Neutrophil (primary cell): ENCODE results near the gene SPINK14.

Source experiments
- H3K27ac ChIP-seq: fragments of 200-600 bp; sonication (generic); 2 replicates; pipeline ENCODE4 v1.5.1; 2016; ENCODE audit warnings: mild to moderate bottlenecking, moderate library complexity
- H3K27me3 ChIP-seq: fragments of 200-600 bp; sonication (generic); 2 replicates; pipeline ENCODE4 v1.6.0; 2016; ENCODE audit warnings: mild to moderate bottlenecking
- H3K36me3 ChIP-seq: fragments of 200-600 bp; sonication (generic); 2 replicates; pipeline ENCODE4 v1.5.1; 2017
- H3K4me1 ChIP-seq, 2 experiments: fragments of 200-600 bp in 1 of 2; sonication (generic) in 1 of 2; 1 replicate in 1 of 2; 2 replicates in 1 of 2; pipeline versions ENCODE4 v1.5.1 to v1.6.1; 2013 to 2016; ENCODE audit warnings: low read depth in 1 of 2, low read length in 1 of 2, mild to moderate bottlenecking in 1 of 2, moderate library complexity in 1 of 2; ENCODE audit not compliant: control insufficient read depth in 1 of 2, insufficient read depth in 1 of 2
- H3K4me3 ChIP-seq, 2 experiments: fragments of 200-600 bp in 1 of 2; sonication (generic) in 1 of 2; 1 replicate in 1 of 2; 2 replicates in 1 of 2; pipeline ENCODE4 v1.5.1; 2013 to 2016; ENCODE audit warnings: low read depth in 1 of 2, low read length in 1 of 2, mild to moderate bottlenecking in 1 of 2, moderate library complexity in 1 of 2
- H3K9me3 ChIP-seq: fragments of 200-600 bp; sonication (generic); 2 replicates; pipeline ENCODE4 v1.5.1; 2016
- TF ChIP-seq, protein P1 (sequence below): fragments of 200-600 bp; sonication (generic); IDR thresholded peaks from 2 replicates; pipeline ENCODE4 v1.5.1; 2016; ENCODE audit warnings: antibody characterized with exemption

The SPINK14 gene

DNA sequence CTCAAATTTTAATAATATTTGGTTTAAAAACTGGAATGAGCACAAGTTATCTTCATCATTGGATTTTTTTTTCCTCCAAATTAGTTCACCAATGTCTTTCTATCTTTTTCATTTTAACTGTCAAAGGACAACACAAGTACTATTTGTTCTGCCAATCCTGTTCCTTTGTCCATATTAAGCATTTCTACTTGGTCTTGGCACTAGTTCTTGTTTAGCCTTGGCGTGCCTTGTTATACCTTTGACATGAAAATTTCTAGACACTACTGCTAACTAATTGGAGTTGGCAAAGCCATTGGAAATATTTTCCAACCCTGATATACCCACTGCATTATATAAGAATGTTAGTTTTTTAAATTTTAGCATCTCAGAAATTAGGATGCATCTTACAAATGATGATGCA is 38.3 kb downstream of the SPINK14 start:
- no peak overlapping the region for H3K27ac ChIP-seq
- TF ChIP-seq, protein P1, sequence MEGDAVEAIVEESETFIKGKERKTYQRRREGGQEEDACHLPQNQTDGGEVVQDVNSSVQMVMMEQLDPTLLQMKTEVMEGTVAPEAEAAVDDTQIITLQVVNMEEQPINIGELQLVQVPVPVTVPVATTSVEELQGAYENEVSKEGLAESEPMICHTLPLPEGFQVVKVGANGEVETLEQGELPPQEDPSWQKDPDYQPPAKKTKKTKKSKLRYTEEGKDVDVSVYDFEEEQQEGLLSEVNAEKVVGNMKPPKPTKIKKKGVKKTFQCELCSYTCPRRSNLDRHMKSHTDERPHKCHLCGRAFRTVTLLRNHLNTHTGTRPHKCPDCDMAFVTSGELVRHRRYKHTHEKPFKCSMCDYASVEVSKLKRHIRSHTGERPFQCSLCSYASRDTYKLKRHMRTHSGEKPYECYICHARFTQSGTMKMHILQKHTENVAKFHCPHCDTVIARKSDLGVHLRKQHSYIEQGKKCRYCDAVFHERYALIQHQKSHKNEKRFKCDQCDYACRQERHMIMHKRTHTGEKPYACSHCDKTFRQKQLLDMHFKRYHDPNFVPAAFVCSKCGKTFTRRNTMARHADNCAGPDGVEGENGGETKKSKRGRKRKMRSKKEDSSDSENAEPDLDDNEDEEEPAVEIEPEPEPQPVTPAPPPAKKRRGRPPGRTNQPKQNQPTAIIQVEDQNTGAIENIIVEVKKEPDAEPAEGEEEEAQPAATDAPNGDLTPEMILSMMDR = no peak
- H3K4me3 ChIP-seq = no peak overlapping the region

DNA sequence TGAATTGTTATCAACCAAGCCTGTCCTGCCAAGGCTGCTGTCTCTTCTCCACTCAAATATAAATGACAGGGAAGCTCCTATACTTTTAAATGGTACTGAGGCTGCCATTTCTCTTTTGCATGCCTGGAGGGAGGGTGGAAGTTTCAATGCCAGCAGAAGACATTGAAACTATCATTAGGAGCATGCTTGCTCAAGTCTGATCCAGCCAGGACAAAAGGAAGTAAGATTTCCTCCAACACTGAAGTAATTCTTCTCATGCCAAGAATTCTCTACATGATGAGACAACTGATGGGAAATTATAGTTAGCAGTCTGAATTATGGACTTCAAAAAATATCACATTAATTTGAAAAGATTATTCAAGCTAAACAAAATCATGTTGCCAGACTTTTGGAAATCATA is 39.9 kb downstream of the SPINK14 start:
- Histone ChIP-seq H3K27ac (no peak overlapping the region), H3K36me3 (no peaks in the 10 kb centered on the region), H3K9me3 (no peaks in the 10 kb centered on the region), H3K27me3 (no peaks in the 10 kb centered on the region), H3K4me3 (no peak overlapping the region), H3K4me1 (peaks cover 0 to 3% of the 10 kb centered on the region in 2 experiments)
- TF ChIP-seq, protein P1 = no peak

More for the DNA sequence above, 38.3 kb downstream of the SPINK14 start:
- Histone ChIP-seq H3K9me3 (no peaks in the 10 kb centered on the region), H3K27me3 (no peaks in the 10 kb centered on the region), H3K4me1 (peaks cover 3 to 7% of the 10 kb centered on the region in 2 experiments), H3K36me3 (no peaks in the 10 kb centered on the region)

DNA sequence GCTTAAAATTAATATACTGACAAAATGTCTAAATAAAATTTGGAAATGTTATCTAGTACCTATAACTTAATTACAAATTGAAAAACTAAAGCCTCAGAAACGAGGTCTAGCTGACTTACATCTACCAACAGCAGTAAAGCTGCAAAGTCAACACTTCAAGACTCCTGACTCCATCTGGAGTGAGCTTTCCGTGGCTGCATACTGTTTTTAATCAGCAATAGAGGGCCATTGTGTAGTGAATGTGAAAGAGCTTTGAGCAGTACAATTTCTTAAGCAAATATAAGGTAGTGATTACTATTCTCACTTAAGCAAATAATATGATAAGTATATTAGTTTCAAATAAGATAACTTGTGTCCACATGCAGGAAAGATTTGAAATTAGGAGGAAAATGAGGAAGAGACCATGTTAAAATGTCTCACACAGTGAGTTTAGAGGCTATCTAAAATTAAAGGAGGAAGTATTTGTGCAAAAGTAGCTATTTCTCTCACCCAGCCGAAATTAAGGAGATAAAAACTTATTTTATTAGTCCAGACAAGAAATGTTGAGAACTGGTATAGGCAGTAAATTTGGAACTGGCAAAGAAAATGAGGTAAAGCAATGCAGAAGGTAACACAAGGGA is 40.9 kb downstream of the SPINK14 start:
- H3K9me3 ChIP-seq = no peaks in the 10 kb centered on the region
- no peak overlapping the region for H3K4me3 ChIP-seq
- no peaks in the 10 kb centered on the region for H3K36me3 ChIP-seq
- no peak overlapping the region for H3K27ac ChIP-seq
- peaks cover 0 to 3% of the 10 kb centered on the region in 2 experiments for H3K4me1 ChIP-seq
- no peaks in the 10 kb centered on the region for H3K27me3 ChIP-seq
- TF ChIP-seq, protein P1 = no peak

DNA sequence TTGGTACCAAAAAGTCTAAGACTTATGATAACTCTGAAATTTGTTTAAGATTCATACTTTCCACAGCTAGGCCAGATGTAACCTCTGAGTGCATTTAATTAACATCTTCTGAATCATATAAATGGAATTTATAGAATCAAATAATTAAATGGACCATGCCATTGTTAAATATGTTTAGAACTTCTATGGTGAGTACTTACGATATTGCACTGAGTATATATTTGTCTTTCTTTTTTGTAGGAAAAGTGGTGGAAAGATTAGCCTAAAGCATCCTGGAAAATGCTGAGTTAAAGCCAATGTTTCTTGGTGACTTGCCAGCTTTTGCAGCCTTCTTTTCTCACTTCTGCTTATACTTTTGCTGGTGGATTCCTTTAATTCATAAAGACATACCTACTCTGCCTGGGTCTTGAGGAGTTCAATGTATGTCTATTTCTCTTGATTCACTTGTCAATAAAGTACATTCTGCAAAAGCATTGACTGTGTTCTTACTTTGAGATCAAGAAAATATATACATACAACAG is 46.4 kb downstream of the SPINK14 start:
- no peak overlapping the region for H3K4me3 ChIP-seq
- H3K9me3 ChIP-seq = no peaks in the 10 kb centered on the region
- H3K36me3 ChIP-seq = no peaks in the 10 kb centered on the region
- H3K27ac ChIP-seq = no peak overlapping the region
- H3K4me1 ChIP-seq = no peaks in the 10 kb centered on the region
- TF ChIP-seq, protein P1 = no peak
- H3K27me3 ChIP-seq = no peaks in the 10 kb centered on the region

DNA sequence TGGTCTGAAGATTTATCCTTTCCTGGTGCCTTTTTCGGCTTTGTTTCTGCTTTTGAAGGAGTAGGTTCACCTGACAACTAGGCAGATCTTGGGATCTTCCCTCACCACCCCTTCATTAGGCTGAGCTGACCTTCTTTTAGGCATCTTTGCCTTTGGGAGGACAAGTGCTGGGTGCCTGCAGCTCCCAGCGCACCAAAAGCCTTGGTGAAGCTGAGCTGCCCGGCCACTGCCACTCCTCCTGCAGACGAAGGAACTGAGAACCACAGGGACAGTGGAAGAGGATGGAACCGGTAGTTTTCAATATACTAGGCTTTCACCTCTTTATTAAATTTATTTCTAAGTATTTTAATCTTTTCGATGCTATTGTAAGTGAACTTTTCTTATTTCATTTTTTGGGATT is 53.2 kb downstream of the SPINK14 start:
- Histone ChIP-seq H3K9me3 (no peaks in the 10 kb centered on the region), H3K27me3 (no peaks in the 10 kb centered on the region), H3K4me1 (no peaks in the 10 kb centered on the region), H3K27ac (no peak overlapping the region), H3K4me3 (no peak overlapping the region), H3K36me3 (no peaks in the 10 kb centered on the region)
- TF ChIP-seq, protein P1 = no peak
